Hepatocyte (in vitro differentiated cells): Measurements from ENCODE around the gene PREX1. TPM values are rescaled to one million over a fixed set of nuclear protein-coding genes. Genes with fewer than 3 reads are reported as not detected.

Experiments used
- DNase-seq: peaks from one replicate; pipeline ENCODE4 v3.0.0-alpha.2; 2016; ENCODE audit warnings: low spot score
- H2AFZ ChIP-seq: fragments of 200-600 bp; sonication (generic); 2 replicates; pipeline ENCODE4 v1.6.0; 2016; ENCODE audit warnings: antibody characterized with exemption, mild to moderate bottlenecking
- H3K27ac ChIP-seq: fragments of 200-600 bp; sonication (generic); 2 replicates; pipeline ENCODE4 v1.5.1; 2016; ENCODE audit warnings: mild to moderate bottlenecking
- H3K27me3 ChIP-seq: fragments of 200-600 bp; sonication (generic); 2 replicates; pipeline ENCODE4 v1.6.1; 2016
- H3K36me3 ChIP-seq: fragments of 200-600 bp; sonication (generic); replicated peaks from 2 replicates; pipeline ENCODE4 v1.5.1; 2016; ENCODE audit warnings: low read depth; ENCODE audit not compliant: insufficient read depth
- H3K4me1 ChIP-seq: fragments of 200-600 bp; sonication (generic); 2 replicates; pipeline ENCODE4 v1.5.1; 2016; ENCODE audit warnings: mild to moderate bottlenecking, moderate library complexity; ENCODE audit not compliant: insufficient read depth
- H3K4me2 ChIP-seq: fragments of 200-600 bp; sonication (generic); 2 replicates; pipeline ENCODE4 v1.6.0; 2016
- H3K4me3 ChIP-seq: fragments of 200-600 bp; sonication (generic); 2 replicates; pipeline ENCODE4 v1.5.1; 2016; ENCODE audit warnings: mild to moderate bottlenecking
- H3K79me2 ChIP-seq: fragments of 200-600 bp; sonication (generic); 2 replicates; pipeline ENCODE4 v1.6.0; 2017; ENCODE audit warnings: mild to moderate bottlenecking
- H3K9me2 ChIP-seq: fragments of 200-600 bp; sonication (generic); replicated peaks from 2 replicates; pipeline ENCODE4 v1.6.0; 2017; ENCODE audit warnings: mild to moderate bottlenecking; ENCODE audit not compliant: insufficient read depth
- H3K9me3 ChIP-seq: fragments of 200-600 bp; sonication (generic); 2 replicates; pipeline ENCODE4 v1.5.1; 2016; ENCODE audit warnings: low read depth, mild to moderate bottlenecking
- H4K20me1 ChIP-seq: fragments of 200-600 bp; sonication (generic); 2 replicates; pipeline ENCODE4 v1.6.0; 2016; ENCODE audit warnings: mild to moderate bottlenecking; ENCODE audit not compliant: insufficient read depth, poor library complexity, severe bottlenecking
- EZH2 ChIP-seq: fragments of 200-600 bp; sonication (generic); IDR thresholded peaks from 2 replicates; pipeline ENCODE4 v1.6.1; 2016; ENCODE audit warnings: antibody characterized with exemption, mild to moderate bottlenecking, borderline replicate concordance
- EZH2phosphoT487 ChIP-seq: fragments of 200-600 bp; sonication (generic); IDR thresholded peaks from one replicate; pipeline ENCODE4 v1.6.1; 2018; ENCODE audit warnings: antibody characterized with exemption, mild to moderate bottlenecking, low read depth, moderate library complexity; ENCODE audit not compliant: unreplicated experiment, severe bottlenecking
- WGBS: methylation state at CpG from one replicate; pipeline ENCODE4 v1.1.6; 2016; ENCODE audit warnings: low lambda C conversion rate; ENCODE audit errors: missing lambda C conversion rate; 5-methylcytosine and 5-hydroxymethylcytosine counted together
- polyA plus RNA-seq: library from polyadenylated mRNA; unstranded; fragments of >200 nt; fragmentation: Nextera tagmentation; extraction: Ambion mirVana; gene quantifications from 2 replicates; pipeline ENCODE4 v1.2.1, GENCODE V29; 2016
- total RNA-seq: library from RNA; depleted of rRNA; stranded (reverse); fragments of >200 nt; gene quantifications from 2 replicates; pipeline ENCODE4 v1.2.3, GENCODE V29; 2014
- TF ChIP-seq, protein P1 (sequence below): fragments of 200-600 bp; sonication (generic); IDR thresholded peaks from 2 replicates; pipeline ENCODE4 v1.5.1; 2016; ENCODE audit warnings: antibody characterized with exemption, mild to moderate bottlenecking; ENCODE audit not compliant: poor library complexity

Gene PREX1
- total and polyA plus RNA-seq, 2 experiments from 2014 or later: 1.8 to 2.9 TPM

DNA sequence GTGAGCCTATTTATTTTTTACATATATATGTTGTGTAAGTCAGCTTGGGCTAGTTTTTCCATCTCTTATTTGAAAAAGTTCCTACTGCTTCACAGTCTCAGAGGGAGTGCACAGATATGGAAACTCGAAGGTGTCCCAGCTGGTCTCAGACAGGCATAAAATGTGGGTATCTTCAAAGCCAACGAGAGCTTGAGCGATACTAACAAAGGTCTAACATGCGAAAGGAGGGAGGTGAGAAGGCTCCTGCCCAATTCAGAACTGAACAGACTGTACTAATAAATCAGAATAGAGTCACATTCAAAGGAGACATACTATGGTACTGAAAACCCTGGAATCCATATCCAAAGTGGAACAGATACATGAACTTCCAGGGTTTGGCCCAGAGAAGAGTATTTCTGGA lies 113.0 kb downstream of the PREX1 start:
- H3K27me3 ChIP-seq: no peaks in the 10 kb centered on the region
- DNase-seq: no peak
- H3K9me3 ChIP-seq: no peaks in the 10 kb centered on the region
- H3K36me3 ChIP-seq: no peaks in the 10 kb centered on the region
- no peaks in the 10 kb centered on the region for H4K20me1 ChIP-seq
- TF ChIP-seq EZH2phosphoT487: no peak
- TF ChIP-seq, protein P1, sequence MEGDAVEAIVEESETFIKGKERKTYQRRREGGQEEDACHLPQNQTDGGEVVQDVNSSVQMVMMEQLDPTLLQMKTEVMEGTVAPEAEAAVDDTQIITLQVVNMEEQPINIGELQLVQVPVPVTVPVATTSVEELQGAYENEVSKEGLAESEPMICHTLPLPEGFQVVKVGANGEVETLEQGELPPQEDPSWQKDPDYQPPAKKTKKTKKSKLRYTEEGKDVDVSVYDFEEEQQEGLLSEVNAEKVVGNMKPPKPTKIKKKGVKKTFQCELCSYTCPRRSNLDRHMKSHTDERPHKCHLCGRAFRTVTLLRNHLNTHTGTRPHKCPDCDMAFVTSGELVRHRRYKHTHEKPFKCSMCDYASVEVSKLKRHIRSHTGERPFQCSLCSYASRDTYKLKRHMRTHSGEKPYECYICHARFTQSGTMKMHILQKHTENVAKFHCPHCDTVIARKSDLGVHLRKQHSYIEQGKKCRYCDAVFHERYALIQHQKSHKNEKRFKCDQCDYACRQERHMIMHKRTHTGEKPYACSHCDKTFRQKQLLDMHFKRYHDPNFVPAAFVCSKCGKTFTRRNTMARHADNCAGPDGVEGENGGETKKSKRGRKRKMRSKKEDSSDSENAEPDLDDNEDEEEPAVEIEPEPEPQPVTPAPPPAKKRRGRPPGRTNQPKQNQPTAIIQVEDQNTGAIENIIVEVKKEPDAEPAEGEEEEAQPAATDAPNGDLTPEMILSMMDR: no peak
- no peak for TF ChIP-seq EZH2
- no peak overlapping the region for H3K4me3 ChIP-seq
- no peak overlapping the region for H2AFZ ChIP-seq
- no peak overlapping the region for H3K4me2 ChIP-seq
- H3K4me1 ChIP-seq: no peaks in the 10 kb centered on the region
- WGBS: 93% methylated on average over 4 of the region's 4 CpGs
- H3K9me2 ChIP-seq: no peaks in the 10 kb centered on the region
- no peak overlapping the region for H3K27ac ChIP-seq
- H3K79me2 ChIP-seq: no peaks in the 10 kb centered on the region

DNA sequence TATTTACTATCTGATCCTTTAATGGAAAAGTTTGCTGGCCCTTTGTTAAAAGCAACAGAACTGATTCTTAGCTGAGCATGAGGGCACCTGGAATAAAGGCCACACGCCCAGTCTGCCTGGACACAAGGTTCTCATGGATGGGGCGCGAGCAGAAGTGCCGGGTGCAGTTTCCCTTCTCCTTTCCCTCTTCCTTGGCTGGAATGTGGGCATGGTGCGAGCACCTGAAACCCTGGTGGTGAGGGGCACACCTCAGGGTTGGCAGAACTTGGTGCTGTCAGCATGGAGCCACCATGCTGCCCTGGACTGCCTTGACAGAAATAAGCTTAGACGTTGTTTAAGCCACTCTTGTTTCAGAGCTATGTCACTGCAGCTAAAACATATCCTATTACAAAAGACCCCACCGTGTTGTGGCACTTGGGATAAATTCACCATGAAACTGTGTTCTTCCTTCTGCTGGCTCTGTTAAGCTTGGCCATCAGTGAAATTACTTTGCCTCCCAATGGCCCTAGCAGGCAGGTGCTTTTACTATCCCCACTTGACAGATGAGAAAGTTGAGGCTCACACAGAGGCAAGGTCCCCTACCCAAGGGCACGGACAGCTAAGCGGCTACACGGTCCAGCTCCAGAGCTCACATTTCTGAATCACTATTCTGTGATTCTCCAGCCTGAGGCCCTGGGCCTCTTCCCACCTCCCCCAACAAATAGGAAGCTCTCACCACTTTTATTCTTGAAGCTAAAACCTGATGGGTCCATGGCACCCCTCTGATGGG lies 115.9 kb downstream of the PREX1 start:
- H3K36me3 ChIP-seq: no peaks in the 10 kb centered on the region
- no peaks in the 10 kb centered on the region for H3K4me1 ChIP-seq

DNA sequence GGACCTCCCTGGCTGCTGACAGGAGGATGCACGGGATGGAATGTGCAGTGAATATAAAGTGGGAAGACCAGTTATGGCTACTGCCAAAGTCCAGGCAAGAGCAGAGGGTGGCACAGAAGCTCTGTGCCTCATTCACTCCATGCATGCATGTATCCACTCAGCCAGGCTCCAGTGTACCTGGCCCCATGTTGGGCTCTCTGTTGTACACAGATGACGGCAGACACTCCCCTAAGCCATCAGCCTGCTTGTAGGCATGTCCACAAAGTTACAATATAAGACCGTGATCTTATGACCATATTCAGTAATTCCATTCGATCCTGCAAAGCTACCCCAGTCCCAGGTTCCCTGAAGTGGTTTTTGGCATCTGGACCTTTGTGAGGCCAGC lies 116.8 kb downstream of the PREX1 start:
- Histone ChIP-seq H3K27ac (no peak overlapping the region), H3K4me1 (no peaks in the 10 kb centered on the region), H3K79me2 (no peaks in the 10 kb centered on the region), H3K4me3 (no peak overlapping the region), H4K20me1 (no peaks in the 10 kb centered on the region), H2AFZ (no peak overlapping the region), H3K9me3 (no peaks in the 10 kb centered on the region), H3K27me3 (no peaks in the 10 kb centered on the region), H3K36me3 (no peaks in the 10 kb centered on the region), H3K9me2 (no peaks in the 10 kb centered on the region), H3K4me2 (no peak overlapping the region)
- WGBS: 89% methylated on average over 4 of the region's 4 CpGs
- DNase-seq: no peak
- TF ChIP-seq, protein P1: no peak
- TF ChIP-seq EZH2 (no peak), EZH2phosphoT487 (no peak)

More for the DNA sequence above, 115.9 kb downstream of the PREX1 start:
- Histone ChIP-seq H3K4me3 (no peak overlapping the region), H3K4me2 (no peak overlapping the region), H2AFZ (no peak overlapping the region), H3K9me2 (no peaks in the 10 kb centered on the region), H4K20me1 (no peaks in the 10 kb centered on the region), H3K9me3 (no peaks in the 10 kb centered on the region), H3K27ac (no peak overlapping the region), H3K79me2 (no peaks in the 10 kb centered on the region), H3K27me3 (no peaks in the 10 kb centered on the region)
- no peak for DNase-seq
- TF ChIP-seq, protein P1: no peak
- no peak for TF ChIP-seq EZH2phosphoT487
- TF ChIP-seq EZH2: no peak
- 93% methylated on average over 10 of the region's 10 CpGs for WGBS
